Measurements from ENCODE around the gene DNAJB6. TPM values are rescaled to one million over a fixed set of nuclear protein-coding genes. Genes with fewer than 3 reads are reported as not detected.

Gene DNAJB6
- total RNA-seq, 1 experiment from 2014 or later, result 101 TPM

DNA sequence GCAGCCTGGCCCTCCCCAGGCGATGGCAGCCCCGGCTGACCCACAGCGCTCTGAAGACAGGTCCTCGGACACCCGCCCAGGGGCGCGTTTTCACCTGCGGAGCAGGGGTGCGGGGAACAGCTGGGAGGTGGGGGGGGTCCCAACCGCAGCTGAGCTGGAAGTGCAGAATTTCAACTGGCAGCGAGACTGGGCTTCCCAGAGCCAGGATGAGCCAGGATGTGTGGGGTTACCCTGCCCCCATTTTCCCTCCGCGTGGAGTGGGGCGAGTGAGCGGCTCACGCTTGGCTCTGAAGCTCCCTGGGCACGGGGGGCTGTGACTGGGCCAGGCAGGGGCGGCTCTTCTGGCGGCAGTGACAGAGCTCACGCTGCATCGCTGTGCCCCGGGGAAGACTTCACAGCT lies 70.2 kb downstream of the DNAJB6 start:
- DNase-seq (ENCODE audit: extremely low read depth, low read depth), result no peak

GRCh38 chr7:157407512-157408257 lies 70.9 kb downstream of the DNAJB6 start:
- DNase-seq (ENCODE audit: extremely low read depth, low read depth), result no peak

DNA sequence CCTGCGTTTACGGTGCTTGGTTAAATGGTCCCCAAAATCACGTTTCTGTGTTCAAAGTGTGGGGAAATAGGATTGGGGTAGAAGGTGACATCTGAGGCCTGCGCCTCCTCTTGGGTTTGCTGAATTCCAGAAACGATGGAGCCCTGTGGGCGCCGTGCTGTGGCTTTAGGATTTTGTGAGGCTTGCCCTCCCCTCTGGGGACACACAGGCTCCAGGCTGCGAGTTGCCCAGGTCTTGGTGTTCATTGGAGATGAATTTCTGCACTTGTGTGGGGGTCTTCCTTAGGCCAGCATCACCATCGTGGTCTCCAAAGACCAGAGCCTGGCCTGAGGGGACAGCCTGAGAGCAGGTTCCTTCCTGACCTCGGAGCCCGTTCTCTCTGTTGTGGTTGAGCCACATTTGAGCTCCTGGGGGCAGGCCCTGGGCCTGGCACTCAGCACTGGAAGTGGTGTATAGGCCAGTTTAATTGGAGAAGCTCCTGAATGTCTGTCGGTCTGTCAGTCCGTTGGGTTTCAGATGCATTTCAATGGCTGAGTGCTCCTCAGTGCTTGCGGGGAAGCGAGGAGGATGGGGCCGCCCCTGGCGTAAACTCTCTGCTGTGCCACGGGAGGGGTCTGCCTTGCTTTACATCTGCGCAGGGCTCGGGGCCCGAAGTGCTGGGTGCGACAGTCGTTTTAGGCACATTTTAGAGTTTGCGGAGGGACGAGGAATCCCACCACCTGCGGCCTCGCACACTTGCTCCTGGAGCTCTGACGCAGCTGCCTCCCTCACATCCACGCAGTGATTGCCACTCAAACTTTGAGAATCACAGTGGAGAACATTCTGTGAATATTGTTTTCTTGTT lies 71.7 kb downstream of the DNAJB6 start:
- DNase-seq (ENCODE audit: extremely low read depth, low read depth), result no peak

- DNase-seq (ENCODE audit: extremely low read depth, low read depth), result no peak
These were observed 72.4 kb downstream of the DNAJB6 start for GRCh38 chr7:157409149-157409752.

GRCh38 chr7:157409753-157410727 lies 73.2 kb downstream of the DNAJB6 start:
- DNase-seq (ENCODE audit: extremely low read depth, low read depth), result no peak

DNA sequence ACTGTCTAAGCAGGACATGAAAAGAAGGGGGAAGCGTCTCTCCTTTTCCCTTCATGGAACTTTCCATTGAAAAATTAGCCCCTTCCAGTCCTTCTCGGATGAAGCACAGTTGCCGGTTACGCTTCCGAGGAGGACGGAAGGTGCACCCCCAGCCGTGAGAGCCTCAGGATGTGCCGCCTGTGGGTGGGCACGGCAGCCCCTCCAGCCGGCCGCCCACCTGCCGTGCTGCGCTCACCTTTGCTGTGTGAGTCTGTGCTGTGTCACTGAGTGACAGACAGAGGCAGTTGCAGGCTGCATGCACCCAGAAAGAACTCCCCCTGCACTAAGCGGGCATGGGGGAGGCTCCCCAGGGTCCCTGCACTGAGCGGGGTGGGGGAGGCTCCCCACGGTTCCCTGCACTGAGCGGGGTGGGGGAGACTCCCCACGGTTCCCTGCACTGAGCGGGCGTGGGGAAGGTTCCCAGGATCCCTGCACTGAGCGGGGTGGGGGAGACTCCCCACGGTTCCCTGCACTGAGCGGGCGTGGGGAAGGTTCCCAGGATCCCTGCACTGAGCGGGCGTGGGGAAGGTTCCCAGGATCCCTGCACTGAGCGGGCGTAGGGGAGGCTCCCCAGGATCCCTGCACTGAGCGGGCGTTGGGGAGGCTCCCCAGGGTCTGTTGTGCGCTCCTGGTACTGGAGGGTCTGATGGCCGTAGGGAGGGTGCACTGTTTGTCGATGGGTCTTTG lies 74.2 kb downstream of the DNAJB6 start:
- no peak for DNase-seq (ENCODE audit: extremely low read depth, low read depth)

DNA sequence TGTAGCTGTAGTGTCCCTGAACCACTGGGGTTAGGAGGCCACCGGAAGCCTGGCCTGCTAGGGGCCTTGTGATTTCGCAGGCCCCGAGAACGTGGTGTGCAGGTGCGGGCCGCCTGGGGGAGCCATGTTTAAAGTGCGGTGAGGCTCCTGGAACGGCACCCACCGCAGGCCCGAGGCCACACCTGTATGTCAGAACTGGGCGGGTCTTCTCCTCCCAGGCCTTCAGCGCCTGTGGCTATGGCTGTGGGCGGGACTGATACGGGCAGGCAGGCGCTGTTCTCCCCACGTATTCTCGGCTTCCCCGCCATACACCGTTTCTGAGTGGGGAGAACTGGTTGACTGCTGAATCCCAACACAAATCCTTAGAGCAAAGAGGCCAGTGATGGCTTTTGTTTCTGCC lies 74.8 kb downstream of the DNAJB6 start:
- no peak for DNase-seq (ENCODE audit: extremely low read depth, low read depth)

GRCh38 chr7:157412021-157412443 lies 75.2 kb downstream of the DNAJB6 start:
- DNase-seq (ENCODE audit: extremely low read depth, low read depth), result no peak

GRCh38 chr7:157412491-157413180 lies 75.8 kb downstream of the DNAJB6 start:
- no peak for DNase-seq (ENCODE audit: extremely low read depth, low read depth)

DNA sequence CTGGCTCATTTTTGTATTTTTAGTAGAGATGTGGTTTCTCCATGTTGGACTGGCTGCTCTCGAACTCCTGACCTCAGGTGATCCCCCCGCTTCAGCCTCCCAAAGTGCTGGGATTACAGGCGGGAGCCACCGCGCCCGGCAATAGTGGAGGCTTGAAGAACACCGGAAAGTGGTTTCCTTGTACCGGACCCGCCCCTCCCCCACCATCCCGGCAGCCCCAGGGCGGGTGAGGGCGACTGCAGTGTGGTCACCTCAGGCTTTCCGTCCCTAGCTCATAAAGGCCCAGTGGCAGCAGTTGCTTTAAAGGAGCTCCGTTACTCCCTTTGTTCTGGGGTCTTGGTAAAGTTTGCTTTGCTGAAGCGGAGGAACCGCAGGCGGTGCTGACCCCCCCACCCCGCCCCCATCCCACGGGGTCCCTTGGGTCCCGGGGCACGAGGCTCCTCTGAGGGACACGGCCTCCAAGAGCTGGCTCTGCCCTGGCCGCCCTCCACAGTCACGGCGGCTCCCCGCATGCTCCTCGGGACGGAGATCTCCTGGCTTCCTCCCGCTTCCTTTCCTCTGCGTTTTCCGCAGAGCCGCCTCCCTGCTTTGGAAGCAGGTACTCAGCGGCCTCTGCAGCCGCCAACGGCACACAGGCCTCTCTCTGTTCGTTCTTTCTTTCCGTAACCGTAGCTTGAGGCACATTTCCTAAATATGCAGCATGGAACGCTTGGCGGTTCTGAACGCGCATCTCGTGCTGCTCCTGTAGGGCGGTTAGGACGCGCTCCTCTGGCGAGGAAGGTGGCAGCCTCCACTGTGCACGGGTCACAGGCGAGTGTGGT lies 77.3 kb downstream of the DNAJB6 start:
- DNase-seq (ENCODE audit: extremely low read depth, low read depth), result no peak

DNA sequence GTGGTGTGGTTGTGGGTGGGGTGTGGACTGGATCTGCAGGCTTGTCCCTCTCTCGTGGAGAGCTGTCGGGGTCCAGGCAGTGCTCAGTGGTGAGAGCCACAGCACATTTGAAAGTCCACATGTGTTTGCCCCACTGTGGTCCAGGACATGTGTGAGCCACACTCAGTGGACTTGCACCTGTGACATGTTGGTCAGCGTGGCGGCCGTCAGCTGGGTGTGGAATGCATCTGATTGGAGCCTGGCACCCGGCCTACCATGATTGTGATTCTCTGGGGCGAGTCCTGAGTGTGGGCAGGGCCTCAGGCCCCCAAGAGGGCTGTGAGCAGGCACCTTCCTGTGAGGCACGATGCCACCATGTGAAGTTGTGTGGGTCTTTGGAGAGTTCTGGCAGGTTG lies 77.9 kb downstream of the DNAJB6 start:
- no peak for DNase-seq (ENCODE audit: extremely low read depth, low read depth)

DNA sequence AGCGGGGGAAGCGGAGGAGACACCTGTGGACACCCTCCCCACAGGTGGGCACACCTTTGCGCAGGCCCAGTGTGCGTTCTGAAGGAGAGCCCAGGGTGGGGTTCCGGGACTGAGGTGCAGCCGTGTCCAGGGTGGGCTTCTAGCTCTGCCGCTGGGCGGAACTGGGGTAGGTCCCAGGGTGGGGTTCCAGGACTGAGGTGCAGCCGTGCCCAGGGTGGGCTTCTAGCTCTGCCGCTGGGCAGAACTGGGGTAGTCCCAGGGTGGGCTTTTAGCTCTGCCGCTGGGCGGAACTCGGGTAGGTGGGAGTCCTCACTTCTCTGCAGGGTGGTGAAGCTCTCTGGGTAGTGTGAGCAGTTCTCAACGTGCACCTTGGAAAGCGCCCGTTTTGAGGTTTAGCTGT lies 78.7 kb downstream of the DNAJB6 start:
- DNase-seq (ENCODE audit: extremely low read depth, low read depth), result no peak

GRCh38 chr7:157416011-157416410 lies 79.2 kb downstream of the DNAJB6 start:
- DNase-seq (ENCODE audit: extremely low read depth, low read depth), result no peak

DNA sequence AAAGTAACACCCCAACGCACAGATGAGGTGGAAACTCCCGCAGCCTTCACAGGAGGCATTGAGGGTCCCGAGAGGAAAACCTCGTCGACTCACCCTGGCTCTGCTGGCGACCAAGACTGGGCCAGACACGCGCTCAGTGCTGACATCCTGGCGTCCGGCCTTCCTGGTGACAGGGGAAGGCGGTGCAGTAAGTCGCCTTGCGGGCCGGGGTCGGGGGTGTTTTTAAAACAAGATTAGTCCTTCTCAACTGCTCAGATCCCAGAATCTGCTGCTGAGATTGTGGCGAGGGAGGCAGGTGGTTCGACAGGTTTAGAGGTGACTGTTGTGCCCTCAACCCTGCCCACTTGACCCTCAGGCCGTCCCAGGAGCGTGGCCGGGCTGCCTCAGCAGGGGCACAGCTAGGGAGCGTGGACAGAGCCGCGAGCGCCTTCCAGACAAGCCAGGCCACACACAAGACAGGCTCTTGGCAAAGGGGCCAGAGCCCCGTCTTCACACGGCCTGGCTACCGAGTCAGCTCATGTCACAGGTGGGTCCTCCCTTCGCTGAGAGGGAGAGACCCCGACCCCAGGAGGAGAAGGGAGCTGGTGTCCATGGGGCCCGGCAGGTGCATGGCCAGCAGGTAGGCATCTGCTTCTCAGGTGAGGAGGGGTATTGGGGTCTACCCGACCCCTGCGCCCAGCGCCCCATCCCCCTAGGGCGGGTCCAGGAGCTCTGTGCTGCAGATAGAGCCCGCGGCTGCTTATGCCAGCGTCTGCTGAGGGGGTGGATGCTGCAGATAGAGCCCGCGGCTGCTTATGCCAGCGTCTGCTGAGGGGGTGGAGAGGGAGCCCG lies 81.6 kb downstream of the DNAJB6 start:
- no peak for DNase-seq (ENCODE audit: extremely low read depth, low read depth)

DNA sequence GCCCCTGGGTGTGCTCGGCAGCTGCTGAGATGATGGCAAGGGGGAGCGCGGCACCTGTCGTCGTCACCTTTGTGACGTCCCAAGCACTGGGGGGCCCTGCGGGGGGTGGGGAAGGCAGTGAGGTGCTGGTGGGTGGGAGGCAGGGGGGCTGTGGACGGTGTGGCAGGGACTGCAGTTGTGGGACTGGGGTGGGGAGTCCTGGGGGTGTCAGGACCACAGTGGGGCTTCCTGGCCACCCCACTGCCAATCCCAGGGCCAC lies 82.2 kb downstream of the DNAJB6 start:
- DNase-seq (ENCODE audit: extremely low read depth, low read depth), result no peak

DNA sequence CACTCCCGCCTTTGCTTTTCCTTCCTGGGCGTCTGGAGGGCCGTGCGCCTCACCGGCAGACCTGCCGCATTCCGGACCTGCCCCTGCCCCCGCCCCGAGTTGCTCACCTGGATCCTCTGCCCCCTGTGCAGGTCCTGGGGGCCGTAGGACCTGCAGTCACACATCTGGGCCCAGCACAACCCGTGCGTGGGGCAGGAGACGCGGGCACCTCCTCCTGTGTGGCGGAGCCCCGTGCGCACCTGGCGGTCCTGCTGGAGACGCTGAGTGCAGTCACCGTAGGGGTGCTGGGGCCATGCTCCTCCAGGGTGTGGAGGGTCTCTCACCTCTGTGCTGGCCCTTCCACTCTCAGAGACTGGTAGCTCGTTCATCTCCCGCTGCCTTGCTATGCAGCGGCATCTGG lies 85.5 kb downstream of the DNAJB6 start:
- no peak for DNase-seq (ENCODE audit: extremely low read depth, low read depth)

DNA sequence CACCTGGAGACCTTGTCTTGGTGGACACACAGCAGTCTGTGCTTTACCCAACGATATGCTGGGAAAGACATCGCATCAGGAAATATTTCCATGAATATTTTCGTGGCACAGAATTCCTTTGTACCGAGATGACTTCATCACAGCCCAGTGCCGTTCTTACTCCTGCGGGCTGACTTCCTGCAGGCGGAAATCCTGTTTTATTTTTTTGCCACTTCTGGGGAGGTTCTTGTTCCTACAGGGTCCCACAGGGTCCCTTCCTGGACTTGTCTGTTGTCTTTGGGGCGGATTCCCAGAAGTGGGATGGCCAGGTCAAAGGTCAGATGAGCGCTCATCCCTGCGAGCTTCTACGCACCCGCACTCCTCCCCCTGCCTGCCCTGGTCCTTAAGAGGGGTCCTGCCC lies 86.5 kb downstream of the DNAJB6 start:
- no peak for DNase-seq (ENCODE audit: extremely low read depth, low read depth)

All from NCI-H460 (cell line).